Endothelial cell of umbilical vein (primary cell): Measurements from ENCODE around the gene OLA1. TPM values are rescaled to one million over a fixed set of nuclear protein-coding genes. Genes with fewer than 3 reads are reported as not detected.

Experiments used
- BruUV-seq: library from RNA; stranded (reverse); fragments of 400-500 nt; replicated peaks from 2 replicates; lab custom pipeline; 2021; lab: Mats Ljungman, UMichigan
- CTCF ChIA-PET: fragments of 300-600, 350-600 bp; sonication (Branson Sonifier 250); formaldehyde crosslinking; loops from one replicate; lab custom pipeline; 2021; ENCODE audit warnings: antibody characterized with exemption, inconsistent platforms; lab: Charles Lee
- POLR2A ChIA-PET: fragments of 300-600, 350-600 bp; sonication (Branson Sonifier 250); formaldehyde crosslinking; loops from one replicate; lab custom pipeline; 2021; ENCODE audit warnings: antibody characterized with exemption, inconsistent platforms; lab: Charles Lee
- DNase-seq: peaks from one replicate; pipeline ENCODE4 v3.0.0-alpha.2; 2011; ENCODE audit warnings: low read depth, low spot score
- FAIRE-seq: peaks from 2 replicates; lab custom pipeline; 2011; peaks lifted over from hg19 to GRCh38; lab: Jason Lieb, UNC
- H2AFZ ChIP-seq: 2 replicates; pipeline ENCODE4 v1.6.0; 2012; ENCODE audit warnings: low read depth, low read length, control low read depth, inconsistent platforms
- H3K27ac ChIP-seq: 2 replicates; pipeline ENCODE4 v1.5.1; 2011; ENCODE audit warnings: low read depth, mild to moderate bottlenecking, control low read depth, low read length, moderate library complexity; ENCODE audit not compliant: insufficient read depth
- H3K27me3 ChIP-seq, 2 experiments: 2 replicates each; pipeline versions ENCODE4 v1.6.0 to v1.6.1; 2011; ENCODE audit warnings: low read length in 2 of 2, mixed read lengths in 1 of 2; ENCODE audit not compliant: control insufficient read depth in 2 of 2, insufficient read depth in 2 of 2
- H3K36me3 ChIP-seq, 2 experiments: 2 replicates in 1 of 2; 3 replicates in 1 of 2; pipeline ENCODE4 v1.5.1; 2011; ENCODE audit warnings: low read length in 2 of 2, mild to moderate bottlenecking in 1 of 2, moderate library complexity in 1 of 2; ENCODE audit not compliant: control insufficient read depth in 2 of 2, insufficient read depth in 2 of 2; ENCODE audit errors: extremely low read depth in 1 of 2
- H3K4me1 ChIP-seq: 3 replicates; pipeline ENCODE4 v1.5.1; 2011; ENCODE audit warnings: mild to moderate bottlenecking, low read length; ENCODE audit not compliant: control insufficient read depth, insufficient read depth; ENCODE audit errors: extremely low read depth
- H3K4me2 ChIP-seq: 2 replicates; pipeline ENCODE4 v1.6.1; 2011; ENCODE audit warnings: low read length, control low read depth, mixed read lengths; ENCODE audit not compliant: insufficient read depth
- H3K4me3 ChIP-seq, 3 experiments: fragments of 200-600 bp in 1 of 3; sonication (generic), shearing (Covaris generic) in 1 of 3; replicated peaks in 1 of 3; 2 replicates each; pipeline ENCODE4 v1.5.1; 2011 to 2016; ENCODE audit warnings: control low read depth in 3 of 3, low read length in 3 of 3, mild to moderate bottlenecking in 2 of 3, inconsistent platforms in 1 of 3, low read depth in 1 of 3, moderate library complexity in 1 of 3; ENCODE audit not compliant: insufficient read depth in 1 of 3
- H3K79me2 ChIP-seq: 2 replicates; pipeline ENCODE4 v1.6.0; 2012; ENCODE audit warnings: low read length, inconsistent platforms; ENCODE audit not compliant: control insufficient read depth, insufficient read depth
- H3K9ac ChIP-seq: replicated peaks from 2 replicates; pipeline ENCODE3; 2011; ENCODE audit warnings: low read length, control low read depth; ENCODE audit not compliant: insufficient read depth; ENCODE audit errors: extremely low read depth
- H3K9me1 ChIP-seq: replicated peaks from 3 replicates; pipeline ENCODE4 v1.6.0; 2011; ENCODE audit warnings: mild to moderate bottlenecking, low read length; ENCODE audit not compliant: control insufficient read depth, insufficient read depth; ENCODE audit errors: extremely low read depth
- H3K9me3 ChIP-seq: replicated peaks from 2 replicates; pipeline ENCODE4 v1.5.1; 2012; ENCODE audit warnings: low read length, inconsistent platforms; ENCODE audit not compliant: control insufficient read depth, insufficient read depth
- H4K20me1 ChIP-seq: replicated peaks from 2 replicates; pipeline ENCODE3; 2011; ENCODE audit warnings: mild to moderate bottlenecking, low read length; ENCODE audit not compliant: control insufficient read depth, insufficient read depth; ENCODE audit errors: extremely low read depth
- CTCF ChIP-seq, 2 donors: IDR thresholded peaks; 1 replicate in 1 of 2; 2 replicates in 1 of 2; pipeline ENCODE4 v1.5.1; 2011; ENCODE audit warnings: low read length in 2 of 2, mild to moderate bottlenecking in 2 of 2, moderate library complexity in 2 of 2, control low read depth in 1 of 2, inconsistent platforms in 1 of 2, low read depth in 1 of 2; ENCODE audit not compliant: insufficient read depth in 1 of 2; ENCODE audit errors: extremely low read depth in 1 of 2
- EZH2 ChIP-seq: IDR thresholded peaks from 2 replicates; pipeline ENCODE4 v1.6.1; 2012; ENCODE audit warnings: borderline replicate concordance, low read depth, mild to moderate bottlenecking, moderate library complexity, low read length, inconsistent platforms; ENCODE audit not compliant: severe bottlenecking
- FOS ChIP-seq: IDR thresholded peaks from 2 replicates; pipeline ENCODE4 v1.6.1; 2011; ENCODE audit warnings: mild to moderate bottlenecking, low read length, moderate library complexity, borderline replicate concordance; ENCODE audit not compliant: insufficient read depth
- GATA2 ChIP-seq: IDR thresholded peaks from 2 replicates; pipeline ENCODE4 v1.7.0; 2011; ENCODE audit warnings: low read depth, mild to moderate bottlenecking, moderate library complexity, mixed read lengths, low read length; ENCODE audit not compliant: insufficient read length, insufficient read depth
- JUN ChIP-seq: IDR thresholded peaks from 2 replicates; pipeline ENCODE4 v1.6.1; 2011; ENCODE audit warnings: borderline replicate concordance, low read depth; ENCODE audit not compliant: insufficient read length, insufficient read depth
- MYC ChIP-seq: IDR thresholded peaks from one replicate; pipeline ENCODE4 v1.6.1; 2011; ENCODE audit warnings: mild to moderate bottlenecking, low read depth, low read length
- POLR2A ChIP-seq: IDR thresholded peaks from 2 replicates; pipeline ENCODE4 v1.6.1; 2012; ENCODE audit warnings: low read depth, mild to moderate bottlenecking, control low read depth, low read length
- POLR2AphosphoS5 ChIP-seq: IDR thresholded peaks from 2 replicates; pipeline ENCODE4 v1.6.1; 2012; ENCODE audit warnings: low read depth, mild to moderate bottlenecking, control low read depth, low read length, moderate library complexity; ENCODE audit not compliant: insufficient read depth
- dilution Hi-C: fragments of 300-500 bp; cut with MboI; formaldehyde crosslinking; loops from one replicate; pipeline ENCODE4 v1.15.0; 2019; ENCODE audit warnings: low sequenced_read_pairs; ENCODE audit not compliant: extremely low pct_ligation_motif_present
- intact Hi-C: fragments of 100-400 bp; cut with micrococcal nuclease; formaldehyde crosslinking; loops from one replicate; pipeline ENCODE4 v1.10.0; 2022
- polyA plus RNA-seq, 4 experiments: library from polyadenylated mRNA; depleted of rRNA in 3 of 4; stranded (reverse) in 3 of 4; unstranded in 1 of 4; fragments of >200 nt; gene quantifications; 2 replicates each; pipeline versions ENCODE4 v1.2.1 to v1.2.3, GENCODE V29; 2011 to 2012; ENCODE audit warnings: missing spikeins in 1 of 4
- total RNA-seq: library from RNA; stranded (reverse); gene quantifications from 2 replicates; pipeline ENCODE4 v1.2.3, GENCODE V29; 2021
- TF ChIP-seq, protein P1 (sequence below): IDR thresholded peaks from 2 replicates; pipeline ENCODE4 v1.6.1; 2011; ENCODE audit not compliant: insufficient read depth, insufficient read length

The OLA1 gene
- total and polyA plus RNA-seq, 2 donors (not counting 3 experiments of a cell fraction or from before 2014, with no cell fraction given), result 30.6 to 93.9 TPM

GRCh38 chr2:174124181-174124580 lies 124.2 kb downstream of the OLA1 start:
- Histone ChIP-seq H3K4me1 (peaks cover 32% of the 10 kb centered on the region), H3K27me3 (no peaks in the 10 kb centered on the region), H3K4me3 (no peak overlapping the region), H3K9ac (no peak overlapping the region), H3K36me3 (no peaks in the 10 kb centered on the region), H3K27ac (no peak overlapping the region), H2AFZ (no peak overlapping the region), H3K79me2 (no peaks in the 10 kb centered on the region), H3K4me2 (no peak overlapping the region), H3K9me3 (no peaks in the 10 kb centered on the region), H3K9me1 (peaks cover 3% of the 10 kb centered on the region), H4K20me1 (no peaks in the 10 kb centered on the region)
- no TSS peak for BruUV-seq
- TF ChIP-seq POLR2AphosphoS5 (no peak), GATA2 (no peak), MYC (no peak), CTCF (IDR thresholded peaks at IDR 0.05; ENCODE audit: extremely low read depth in 1 of 2, insufficient read depth in 1 of 2, low read depth in 1 of 2, low read length in 2 of 2) (no peak)
- no peak for FAIRE-seq
- DNase-seq, result no peak
- CTCF ChIA-PET, result interaction anchor here (1.2 kb wide), 1 partner anchor 14 kb away, joined by 3 read pairs; no protein-coding TSS in a partner anchor
- dilution Hi-C loops, result no loop called here
- intact Hi-C loops, result no loop called here
- POLR2A ChIA-PET, result no interaction called here

DNA sequence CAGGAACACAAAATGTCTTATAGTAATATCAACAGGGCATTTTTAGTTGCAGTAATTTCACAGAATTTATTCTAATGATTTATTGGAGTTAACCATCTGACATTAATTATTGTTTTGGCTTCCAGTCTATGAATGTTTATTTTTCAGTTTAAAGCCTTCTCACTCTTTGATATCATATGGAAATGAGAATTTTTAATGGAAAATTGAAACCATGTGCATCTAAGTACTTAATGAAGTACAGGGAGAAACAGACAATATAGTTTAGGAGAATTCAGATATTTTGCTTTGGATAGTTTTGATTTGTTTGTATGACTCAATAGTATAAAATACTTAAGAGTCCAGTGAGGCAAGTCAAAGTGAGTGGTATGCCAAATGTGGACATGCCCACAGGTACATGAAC lies 126.1 kb downstream of the OLA1 start:
- H3K4me3 ChIP-seq, result no peak overlapping the region
- peaks cover 3% of the 10 kb centered on the region for H3K9me1 ChIP-seq
- H3K4me1 ChIP-seq, result peaks cover 48% of the 10 kb centered on the region
- no peak for DNase-seq
- H3K27me3 ChIP-seq, result no peaks in the 10 kb centered on the region
- CTCF ChIA-PET, result interaction anchor here (1.3 kb wide), 1 partner anchor 40 kb away, joined by 3 read pairs; no protein-coding TSS in a partner anchor
- no peaks in the 10 kb centered on the region for H3K9me3 ChIP-seq
- no peak overlapping the region for H3K4me2 ChIP-seq
- no peaks in the 10 kb centered on the region for H3K79me2 ChIP-seq
- no peak overlapping the region for H3K27ac ChIP-seq
- POLR2A ChIA-PET, result no interaction called here
- intact Hi-C loops (no loop called here), dilution Hi-C loops (no loop called here)
- H4K20me1 ChIP-seq, result no peaks in the 10 kb centered on the region
- no TSS peak for BruUV-seq
- H3K36me3 ChIP-seq, result no peaks in the 10 kb centered on the region
- no peak for TF ChIP-seq POLR2A
- TF ChIP-seq EZH2, result no peak
- TF ChIP-seq, protein P1, sequence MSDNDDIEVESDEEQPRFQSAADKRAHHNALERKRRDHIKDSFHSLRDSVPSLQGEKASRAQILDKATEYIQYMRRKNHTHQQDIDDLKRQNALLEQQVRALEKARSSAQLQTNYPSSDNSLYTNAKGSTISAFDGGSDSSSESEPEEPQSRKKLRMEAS, result no peak
- TF ChIP-seq JUN, result no peak
- TF ChIP-seq GATA2, result no peak
- TF ChIP-seq FOS, result no peak
- TF ChIP-seq MYC, result no peak
- TF ChIP-seq CTCF (IDR thresholded peaks at IDR 0.05; ENCODE audit: extremely low read depth in 1 of 2, insufficient read depth in 1 of 2, low read depth in 1 of 2, low read length in 2 of 2), result no peak
- TF ChIP-seq POLR2AphosphoS5, result no peak
- H3K9ac ChIP-seq, result no peak overlapping the region
- H2AFZ ChIP-seq, result no peak overlapping the region
- FAIRE-seq, result no peak
